A549 (cell line): ENCODE results near the gene MRPL23. TPM values are rescaled to one million over a fixed set of nuclear protein-coding genes. Genes with fewer than 3 reads are reported as not detected.

ENCODE experiments used
- ATAC-seq, 2 experiments: fragments of 200-7000 bp in 1 of 2; fragments of >200 bp in 1 of 2; cut with Nextera tagmentation in 1 of 2; cut with Tn5 transposase in 1 of 2; 3 replicates each; pipeline versions ENCODE4 v1.8.0 to v1.9.1; 2018 to 2020; ENCODE audit warnings: mild to moderate bottlenecking in 1 of 2, moderate library complexity in 1 of 2
- CTCF ChIA-PET: fragments of 300-600 bp; sonication (Branson Sonifier 250); formaldehyde crosslinking; extraction: SDS; loops from one replicate; lab custom pipeline; 2021; ENCODE audit warnings: antibody characterized with exemption, inconsistent platforms; lab: Yijun Ruan, JAX
- POLR2A ChIA-PET: fragments of 350-600 bp; formaldehyde crosslinking; extraction: SDS; loops from one replicate; lab custom pipeline; 2021; ENCODE audit warnings: antibody characterized with exemption, inconsistent platforms; lab: Yijun Ruan, JAX
- DNase-seq, 2 experiments: peaks; one replicate each; pipeline versions ENCODE4 v3.0.0 to v3.0.0-alpha.2; 2011 to 2016; ENCODE audit warnings: low read depth in 1 of 2, low spot score in 1 of 2
- FAIRE-seq: peaks from 2 replicates; lab custom pipeline; 2011; peaks lifted over from hg19 to GRCh38; lab: Jason Lieb, UNC
- H3K27ac ChIP-seq, 2 experiments: fragments of >200 bp; sonication (Bioruptor Twin); formaldehyde crosslinking; 3 replicates each; pipeline ENCODE4 v1.5.1; 2016 to 2017
- H3K4me1 ChIP-seq: fragments of >200 bp; sonication (Bioruptor Twin); formaldehyde crosslinking; 3 replicates; pipeline ENCODE4 v1.6.1; 2016
- H3K4me2 ChIP-seq: fragments of >200 bp; sonication (Bioruptor Twin); formaldehyde crosslinking; 3 replicates; pipeline ENCODE4 v1.6.1; 2016
- H3K4me3 ChIP-seq: fragments of >200 bp; sonication (Bioruptor Twin); formaldehyde crosslinking; 3 replicates; pipeline ENCODE4 v1.5.1; 2016
- H3K9me3 ChIP-seq: fragments of >200 bp; sonication (Bioruptor Twin); formaldehyde crosslinking; 3 replicates; pipeline ENCODE4 v1.6.1; 2016
- BHLHE40 ChIP-seq: IDR thresholded peaks from 2 replicates; pipeline ENCODE4 v1.6.1; 2012; ENCODE audit warnings: low read depth, low read length, inconsistent platforms
- CHD4 ChIP-seq: fragments of 200-600 bp; sonication (generic); IDR thresholded peaks from 2 replicates; pipeline ENCODE4 v1.6.1; 2016; ENCODE audit warnings: antibody characterized with exemption, mild to moderate bottlenecking, borderline replicate concordance
- EHF ChIP-seq: fragments of 250-450 bp; sonication (Bioruptor Pico); IDR thresholded peaks from 2 replicates; pipeline ENCODE4 v1.5.0; 2020; ENCODE audit warnings: mild to moderate bottlenecking
- ESRRA ChIP-seq: fragments of 150-350 bp; IDR thresholded peaks from 2 replicates; pipeline ENCODE4 v1.6.1; 2014; ENCODE audit warnings: mild to moderate bottlenecking, low read length, borderline replicate concordance
- FOSL2 ChIP-seq, 2 experiments: fragments of 450-650 bp in 1 of 2; fragments of >200 bp in 1 of 2; sonication (Bioruptor Twin) in 1 of 2; formaldehyde crosslinking; IDR thresholded peaks; 2 replicates each; pipeline versions ENCODE4 v1.5.0 to v1.6.1; 2016 to 2020; ENCODE audit warnings: mild to moderate bottlenecking in 1 of 2, moderate library complexity in 1 of 2
- HDAC2 ChIP-seq: fragments of 200-600 bp; sonication (generic); IDR thresholded peaks from 2 replicates; pipeline ENCODE4 v1.6.1; 2016
- JUNB ChIP-seq: fragments of >200 bp; sonication (Bioruptor Twin); formaldehyde crosslinking; IDR thresholded peaks from 2 replicates; pipeline ENCODE4 v1.6.1; 2016
- KDM1A ChIP-seq: fragments of 200-600 bp; sonication (generic); IDR thresholded peaks from 2 replicates; pipeline ENCODE4 v1.6.1; 2016; ENCODE audit warnings: low read depth, mild to moderate bottlenecking
- POLR2A ChIP-seq: IDR thresholded peaks from 2 replicates; pipeline ENCODE4 v1.6.1; 2012; ENCODE audit warnings: mild to moderate bottlenecking, low read length
- RAD21 ChIP-seq, 2 experiments: fragments of >200 bp in 1 of 2; sonication (Bioruptor Twin) in 1 of 2; formaldehyde crosslinking in 1 of 2; IDR thresholded peaks in 1 of 2; conservative IDR thresholded peaks in 1 of 2; 2 replicates in 1 of 2; 3 replicates in 1 of 2; pipeline ENCODE4 v1.6.1; 2012 to 2018; ENCODE audit warnings: inconsistent platforms in 1 of 2
- RARB ChIP-seq: fragments of 250-450 bp; sonication (Bioruptor Pico); IDR thresholded peaks from 2 replicates; pipeline ENCODE4 v1.8.0; 2021; ENCODE audit warnings: mild to moderate bottlenecking, moderate library complexity
- RFX5 ChIP-seq: fragments of 450-650 bp; IDR thresholded peaks from 2 replicates; pipeline ENCODE4 v1.7.1; 2014; ENCODE audit warnings: antibody characterized with exemption, mild to moderate bottlenecking, moderate library complexity
- RNF2 ChIP-seq: fragments of 200-600 bp; sonication (generic); IDR thresholded peaks from 2 replicates; pipeline ENCODE4 v1.6.1; 2016; ENCODE audit warnings: low read depth, mild to moderate bottlenecking, antibody characterized with exemption, moderate library complexity, borderline replicate concordance
- SREBF2 ChIP-seq: fragments of 450-650 bp; IDR thresholded peaks from 2 replicates; pipeline ENCODE4 v1.6.1; 2014; ENCODE audit warnings: mild to moderate bottlenecking, moderate library complexity
- TFCP2L1 ChIP-seq: fragments of 250-450 bp; sonication (Bioruptor Pico); IDR thresholded peaks from 2 replicates; pipeline ENCODE4 v1.5.0; 2021; ENCODE audit warnings: mild to moderate bottlenecking
- TP53 ChIP-seq: fragments of 250-450 bp; sonication (Bioruptor Pico); IDR thresholded peaks from 2 replicates; pipeline ENCODE4 v1.5.0; 2021; ENCODE audit warnings: mild to moderate bottlenecking, moderate library complexity
- ZC3H11A ChIP-seq: fragments of 450-650 bp; IDR thresholded peaks from 2 replicates; pipeline ENCODE4 v1.6.1; 2014; ENCODE audit warnings: antibody characterized with exemption, mild to moderate bottlenecking
- WGBS: methylation state at CpG from one replicate; pipeline ENCODE4 v1.1.6; 2017; ENCODE audit errors: missing lambda C conversion rate; 5-methylcytosine and 5-hydroxymethylcytosine counted together
- polyA plus RNA-seq, 4 experiments: library from polyadenylated mRNA; depleted of rRNA in 3 of 4; stranded (reverse); fragments of >200 nt; fragmentation: RNase III in 1 of 4; extraction: RNeasy Plus Mini Kit Qiagen cat#74134 plus additional on column Dnase treatment in 1 of 4; gene quantifications; 2 replicates in 3 of 4; 3 replicates in 1 of 4; pipeline ENCODE4 v1.2.3, GENCODE V29; 2011 to 2017
- TF ChIP-seq, protein P1 (sequence below): fragments of >200 bp; sonication (Bioruptor Twin); formaldehyde crosslinking; IDR thresholded peaks from 3 replicates; pipeline ENCODE4 v1.6.1; 2016
- TF ChIP-seq, protein P2 (sequence below): fragments of 450-650 bp; IDR thresholded peaks from 2 replicates; pipeline ENCODE4 v1.6.1; 2014; ENCODE audit warnings: antibody characterized with exemption
- TF ChIP-seq, protein P3 (sequence below): fragments of 250-450 bp; sonication (Bioruptor Pico); IDR thresholded peaks from 2 replicates; pipeline ENCODE4 v1.5.0; 2021; ENCODE audit warnings: mild to moderate bottlenecking, moderate library complexity, borderline replicate concordance
- TF ChIP-seq, protein P4 (sequence below): fragments of >200 bp; sonication (Bioruptor Twin); formaldehyde crosslinking; IDR thresholded peaks from 3 replicates; pipeline ENCODE4 v1.5.1; 2016

The MRPL23 gene
- polyA plus RNA-seq, 2 of the 4 experiments (the other 2 are of a cell fraction), result 77.7 to 160 TPM

DNA sequence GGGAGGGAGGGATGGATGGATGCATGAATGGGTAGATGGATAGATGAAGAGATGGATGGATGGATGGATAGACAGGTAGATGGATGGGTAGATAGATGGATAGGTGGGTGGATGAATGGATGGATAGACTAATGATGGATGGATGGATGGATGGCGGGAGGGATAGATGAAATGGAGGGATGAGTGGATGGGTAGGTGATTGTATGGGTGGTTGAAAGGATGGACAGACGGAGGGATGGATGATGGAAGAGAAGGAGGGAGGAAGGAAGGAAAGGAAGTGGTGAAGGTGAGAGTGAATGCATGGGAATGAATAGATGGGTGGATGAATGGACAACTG is 31.4 kb upstream of the MRPL23 start (continued):
- TF ChIP-seq, protein P1, sequence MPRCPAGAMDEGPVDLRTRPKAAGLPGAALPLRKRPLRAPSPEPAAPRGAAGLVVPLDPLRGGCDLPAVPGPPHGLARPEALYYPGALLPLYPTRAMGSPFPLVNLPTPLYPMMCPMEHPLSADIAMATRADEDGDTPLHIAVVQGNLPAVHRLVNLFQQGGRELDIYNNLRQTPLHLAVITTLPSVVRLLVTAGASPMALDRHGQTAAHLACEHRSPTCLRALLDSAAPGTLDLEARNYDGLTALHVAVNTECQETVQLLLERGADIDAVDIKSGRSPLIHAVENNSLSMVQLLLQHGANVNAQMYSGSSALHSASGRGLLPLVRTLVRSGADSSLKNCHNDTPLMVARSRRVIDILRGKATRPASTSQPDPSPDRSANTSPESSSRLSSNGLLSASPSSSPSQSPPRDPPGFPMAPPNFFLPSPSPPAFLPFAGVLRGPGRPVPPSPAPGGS, result no peak
- TF ChIP-seq, protein P2, sequence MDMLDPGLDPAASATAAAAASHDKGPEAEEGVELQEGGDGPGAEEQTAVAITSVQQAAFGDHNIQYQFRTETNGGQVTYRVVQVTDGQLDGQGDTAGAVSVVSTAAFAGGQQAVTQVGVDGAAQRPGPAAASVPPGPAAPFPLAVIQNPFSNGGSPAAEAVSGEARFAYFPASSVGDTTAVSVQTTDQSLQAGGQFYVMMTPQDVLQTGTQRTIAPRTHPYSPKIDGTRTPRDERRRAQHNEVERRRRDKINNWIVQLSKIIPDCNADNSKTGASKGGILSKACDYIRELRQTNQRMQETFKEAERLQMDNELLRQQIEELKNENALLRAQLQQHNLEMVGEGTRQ, result no peak
- TF ChIP-seq, all 56 proteins: peak for 0

DNA sequence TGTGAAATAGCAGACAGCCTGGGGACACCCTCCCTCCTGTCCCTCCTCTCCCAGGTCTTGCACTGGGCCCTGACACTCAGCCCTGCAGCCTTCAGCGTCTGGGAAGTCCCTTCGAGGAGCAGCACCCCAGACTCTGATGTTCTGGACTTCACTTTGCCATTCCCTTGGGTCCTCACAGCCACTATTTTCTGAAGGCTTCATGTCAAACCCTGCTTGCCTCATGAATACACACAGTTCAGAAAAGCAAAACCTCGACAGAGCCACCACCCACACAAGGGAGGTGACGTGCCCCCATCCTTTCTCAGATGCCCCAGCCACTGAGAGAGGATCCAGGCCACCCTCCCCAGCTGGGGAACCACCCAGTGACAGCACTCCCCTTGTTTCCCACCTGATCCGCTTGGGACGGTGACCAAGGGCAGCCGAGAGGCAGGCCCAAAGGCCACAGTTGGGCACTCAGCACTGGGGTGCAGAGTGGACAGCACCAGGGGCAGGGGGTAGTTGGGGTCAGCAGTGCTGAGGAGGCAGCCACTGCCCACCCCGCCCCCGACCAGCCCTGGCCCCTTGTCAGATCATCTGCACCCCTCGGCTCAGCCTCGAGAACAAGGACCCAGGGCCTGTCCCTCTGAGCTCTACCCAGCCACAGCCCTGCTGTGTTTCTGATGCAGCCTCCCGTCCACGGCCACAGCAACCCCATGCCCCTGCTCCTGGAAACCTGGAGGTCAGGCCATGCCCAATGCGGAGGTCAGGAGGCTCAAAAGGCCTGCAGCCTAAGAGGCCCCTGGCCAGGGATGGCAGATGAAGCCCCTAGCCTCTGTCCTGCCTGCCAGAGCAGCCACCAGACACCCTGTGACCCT is 30.8 kb upstream of the MRPL23 start:
- Histone ChIP-seq H3K9me3 (no peaks in the 10 kb centered on the region), H3K27ac (no peak overlapping the region), H3K4me2 (no peak overlapping the region), H3K4me3 (no peak overlapping the region), H3K4me1 (no peaks in the 10 kb centered on the region)
- ATAC-seq (no peak), DNase-seq (no peak), FAIRE-seq (no peak)
- WGBS, result 52% methylated on average over 13 of the region's 14 CpGs
- ChIA-PET CTCF (interaction anchor here (0.6 to 2.5 kb wide), 11 partner anchors 10 to 1133 kb away, joined by 3 to 10 read pairs (median 4); partner anchors contain the start of gene PRR33), POLR2A (no interaction called here)
- TF ChIP-seq ESRRA, result no peak
- no peak for TF ChIP-seq CHD4
- no peak for TF ChIP-seq HDAC2
- no peak for TF ChIP-seq RFX5
- TF ChIP-seq ZC3H11A, result no peak
- no peak for TF ChIP-seq EHF (CRISPR knock-in tag)
- no peak for TF ChIP-seq SREBF2
- TF ChIP-seq POLR2A, result no peak
- no peak for TF ChIP-seq BHLHE40
- TF ChIP-seq JUNB, result no peak
- TF ChIP-seq TFCP2L1, result no peak
- no peak for TF ChIP-seq TP53
- TF ChIP-seq, protein P3, sequence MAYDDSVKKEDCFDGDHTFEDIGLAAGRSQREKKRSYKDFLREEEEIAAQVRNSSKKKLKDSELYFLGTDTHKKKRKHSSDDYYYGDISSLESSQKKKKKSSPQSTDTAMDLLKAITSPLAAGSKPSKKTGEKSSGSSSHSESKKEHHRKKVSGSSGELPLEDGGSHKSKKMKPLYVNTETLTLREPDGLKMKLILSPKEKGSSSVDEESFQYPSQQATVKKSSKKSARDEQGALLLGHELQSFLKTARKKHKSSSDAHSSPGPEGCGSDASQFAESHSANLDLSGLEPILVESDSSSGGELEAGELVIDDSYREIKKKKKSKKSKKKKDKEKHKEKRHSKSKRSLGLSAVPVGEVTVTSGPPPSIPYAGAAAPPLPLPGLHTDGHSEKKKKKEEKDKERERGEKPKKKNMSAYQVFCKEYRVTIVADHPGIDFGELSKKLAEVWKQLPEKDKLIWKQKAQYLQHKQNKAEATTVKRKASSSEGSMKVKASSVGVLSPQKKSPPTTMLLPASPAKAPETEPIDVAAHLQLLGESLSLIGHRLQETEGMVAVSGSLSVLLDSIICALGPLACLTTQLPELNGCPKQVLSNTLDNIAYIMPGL (CRISPR knock-in tag), result no peak
- no peak for TF ChIP-seq FOSL2 (IDR thresholded peaks at IDR 0.05)
- TF ChIP-seq FOSL2 (CRISPR knock-in tag; IDR thresholded peaks at IDR 0.05), result no peak
- TF ChIP-seq KDM1A, result no peak
- TF ChIP-seq RARB, result no peak
- no peak for TF ChIP-seq RAD21 (conservative IDR thresholded peaks at IDR 0.05 in 1 of 2, IDR thresholded peaks at IDR 0.05 in 1 of 2)

DNA sequence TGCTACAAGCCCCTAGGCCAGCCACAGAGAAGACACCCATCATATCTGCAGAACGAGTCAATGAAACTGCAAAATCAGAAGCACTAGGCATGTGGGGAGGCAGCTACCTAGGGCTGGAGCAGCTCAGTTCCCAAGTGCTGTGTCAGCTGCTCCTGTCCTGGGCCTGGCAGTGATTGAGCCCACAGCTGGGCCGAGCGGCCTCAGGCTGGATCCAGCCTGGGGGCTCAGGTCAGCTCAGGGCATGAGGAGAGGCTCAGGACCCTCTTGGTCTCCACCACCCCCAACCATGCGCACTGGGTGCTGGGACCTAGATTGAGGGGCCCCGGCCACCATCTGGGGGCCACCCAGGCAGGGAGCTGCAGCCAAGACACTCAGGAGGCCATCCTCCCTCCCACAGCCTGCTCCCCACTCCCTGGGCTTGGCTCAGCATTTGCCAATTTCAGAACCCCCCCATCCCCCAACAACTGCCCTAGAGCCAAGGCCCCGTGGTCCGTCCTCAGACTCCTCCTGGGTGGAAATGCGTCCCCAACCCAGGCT is 30.1 kb upstream of the MRPL23 start:
- WGBS, result 52% methylated on average over 5 of the region's 8 CpGs
- no peak for FAIRE-seq
- Histone ChIP-seq H3K4me2 (no peak overlapping the region), H3K27ac (no peak overlapping the region), H3K9me3 (no peaks in the 10 kb centered on the region)
- no peak for ATAC-seq
- DNase-seq, result no peak
- CTCF ChIA-PET, result interaction anchor here (0.6 to 2.5 kb wide), 16 partner anchors 9 to 1133 kb away, joined by 3 to 10 read pairs (median 4); partner anchors contain the start of gene PRR33
- TF ChIP-seq RNF2, result no peak
- TF ChIP-seq, protein P4, sequence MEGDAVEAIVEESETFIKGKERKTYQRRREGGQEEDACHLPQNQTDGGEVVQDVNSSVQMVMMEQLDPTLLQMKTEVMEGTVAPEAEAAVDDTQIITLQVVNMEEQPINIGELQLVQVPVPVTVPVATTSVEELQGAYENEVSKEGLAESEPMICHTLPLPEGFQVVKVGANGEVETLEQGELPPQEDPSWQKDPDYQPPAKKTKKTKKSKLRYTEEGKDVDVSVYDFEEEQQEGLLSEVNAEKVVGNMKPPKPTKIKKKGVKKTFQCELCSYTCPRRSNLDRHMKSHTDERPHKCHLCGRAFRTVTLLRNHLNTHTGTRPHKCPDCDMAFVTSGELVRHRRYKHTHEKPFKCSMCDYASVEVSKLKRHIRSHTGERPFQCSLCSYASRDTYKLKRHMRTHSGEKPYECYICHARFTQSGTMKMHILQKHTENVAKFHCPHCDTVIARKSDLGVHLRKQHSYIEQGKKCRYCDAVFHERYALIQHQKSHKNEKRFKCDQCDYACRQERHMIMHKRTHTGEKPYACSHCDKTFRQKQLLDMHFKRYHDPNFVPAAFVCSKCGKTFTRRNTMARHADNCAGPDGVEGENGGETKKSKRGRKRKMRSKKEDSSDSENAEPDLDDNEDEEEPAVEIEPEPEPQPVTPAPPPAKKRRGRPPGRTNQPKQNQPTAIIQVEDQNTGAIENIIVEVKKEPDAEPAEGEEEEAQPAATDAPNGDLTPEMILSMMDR, result no peak
- TF ChIP-seq, all 56 proteins: peak for 0
- H3K4me1 ChIP-seq, result no peaks in the 10 kb centered on the region
- POLR2A ChIA-PET, result no interaction called here
- H3K4me3 ChIP-seq, result no peak overlapping the region
